Measurements from ENCODE around the gene PAX8.

DNA sequence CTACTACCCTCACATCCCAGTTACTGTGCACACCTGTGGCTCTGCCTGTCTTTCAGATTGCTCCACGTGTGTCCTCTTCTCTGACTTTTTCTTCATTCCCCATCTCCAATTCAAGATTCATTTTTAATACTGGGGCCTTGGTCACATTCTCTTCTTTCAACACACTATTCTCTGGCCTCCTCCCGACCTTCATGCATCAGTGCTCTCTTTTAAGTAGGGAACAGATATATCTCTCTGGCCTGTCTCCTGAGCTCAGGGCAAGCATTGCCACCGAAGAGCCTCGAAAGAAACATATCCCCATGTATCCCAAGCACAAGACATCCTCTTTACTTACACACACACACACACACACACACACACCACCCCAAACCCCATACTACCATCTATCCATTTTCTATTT is 21.6 kb upstream of the PAX8 start:
- TF ChIP-seq, protein P1, sequence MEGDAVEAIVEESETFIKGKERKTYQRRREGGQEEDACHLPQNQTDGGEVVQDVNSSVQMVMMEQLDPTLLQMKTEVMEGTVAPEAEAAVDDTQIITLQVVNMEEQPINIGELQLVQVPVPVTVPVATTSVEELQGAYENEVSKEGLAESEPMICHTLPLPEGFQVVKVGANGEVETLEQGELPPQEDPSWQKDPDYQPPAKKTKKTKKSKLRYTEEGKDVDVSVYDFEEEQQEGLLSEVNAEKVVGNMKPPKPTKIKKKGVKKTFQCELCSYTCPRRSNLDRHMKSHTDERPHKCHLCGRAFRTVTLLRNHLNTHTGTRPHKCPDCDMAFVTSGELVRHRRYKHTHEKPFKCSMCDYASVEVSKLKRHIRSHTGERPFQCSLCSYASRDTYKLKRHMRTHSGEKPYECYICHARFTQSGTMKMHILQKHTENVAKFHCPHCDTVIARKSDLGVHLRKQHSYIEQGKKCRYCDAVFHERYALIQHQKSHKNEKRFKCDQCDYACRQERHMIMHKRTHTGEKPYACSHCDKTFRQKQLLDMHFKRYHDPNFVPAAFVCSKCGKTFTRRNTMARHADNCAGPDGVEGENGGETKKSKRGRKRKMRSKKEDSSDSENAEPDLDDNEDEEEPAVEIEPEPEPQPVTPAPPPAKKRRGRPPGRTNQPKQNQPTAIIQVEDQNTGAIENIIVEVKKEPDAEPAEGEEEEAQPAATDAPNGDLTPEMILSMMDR (conservative IDR thresholded peaks at IDR 0.05 in 1 of 2, IDR thresholded peaks at IDR 0.05 in 1 of 2; ENCODE audit: low read depth in 1 of 2, low read length in 2 of 2): no peak
- TF ChIP-seq EZH2 (IDR thresholded peaks at IDR 0.05; ENCODE audit: low read length, missing control alignments): no peak
